ENCODE results near the gene ALDH1B1. TPM values are rescaled to one million over a fixed set of nuclear protein-coding genes. Genes with fewer than 3 reads are reported as not detected.

Gene ALDH1B1
- total and polyA plus RNA-seq, 2 of the 13 experiments (the other 11 are each of a cell fraction or from before 2014, with no cell fraction given): 45.1 to 125 TPM

DNA sequence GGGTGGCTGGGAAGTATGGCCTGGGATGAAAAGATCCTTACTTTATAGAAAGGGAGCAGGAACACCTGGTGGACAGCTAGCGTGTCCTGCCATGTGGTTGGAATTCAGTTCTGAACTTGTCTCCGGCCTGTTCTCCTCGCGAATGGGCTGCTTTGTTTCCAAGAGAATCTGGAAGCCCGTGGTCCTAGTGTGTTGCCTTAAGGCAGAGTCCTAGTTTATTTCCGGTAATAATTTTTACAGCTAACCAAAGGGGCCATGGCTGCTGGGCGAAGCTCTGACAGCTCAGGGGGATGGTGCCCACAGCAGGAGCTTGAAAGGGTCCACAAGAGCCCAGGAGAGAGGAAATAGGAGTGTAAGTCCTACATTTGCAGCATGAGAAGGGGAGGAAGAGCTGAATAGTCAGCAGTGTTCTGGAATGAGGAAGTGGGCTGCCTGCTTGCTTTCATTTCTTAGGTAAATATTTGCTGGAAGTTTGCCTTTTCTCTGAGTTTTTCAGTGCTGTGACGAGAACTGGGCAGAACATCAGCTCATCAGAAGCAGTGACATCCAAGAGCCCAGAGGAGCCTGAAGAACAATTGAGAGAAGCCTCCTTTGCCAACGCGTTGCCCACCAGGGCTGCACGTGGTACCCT, 44.8 kb downstream of the ALDH1B1 start (continued):
- TF ChIP-seq, protein P1, sequence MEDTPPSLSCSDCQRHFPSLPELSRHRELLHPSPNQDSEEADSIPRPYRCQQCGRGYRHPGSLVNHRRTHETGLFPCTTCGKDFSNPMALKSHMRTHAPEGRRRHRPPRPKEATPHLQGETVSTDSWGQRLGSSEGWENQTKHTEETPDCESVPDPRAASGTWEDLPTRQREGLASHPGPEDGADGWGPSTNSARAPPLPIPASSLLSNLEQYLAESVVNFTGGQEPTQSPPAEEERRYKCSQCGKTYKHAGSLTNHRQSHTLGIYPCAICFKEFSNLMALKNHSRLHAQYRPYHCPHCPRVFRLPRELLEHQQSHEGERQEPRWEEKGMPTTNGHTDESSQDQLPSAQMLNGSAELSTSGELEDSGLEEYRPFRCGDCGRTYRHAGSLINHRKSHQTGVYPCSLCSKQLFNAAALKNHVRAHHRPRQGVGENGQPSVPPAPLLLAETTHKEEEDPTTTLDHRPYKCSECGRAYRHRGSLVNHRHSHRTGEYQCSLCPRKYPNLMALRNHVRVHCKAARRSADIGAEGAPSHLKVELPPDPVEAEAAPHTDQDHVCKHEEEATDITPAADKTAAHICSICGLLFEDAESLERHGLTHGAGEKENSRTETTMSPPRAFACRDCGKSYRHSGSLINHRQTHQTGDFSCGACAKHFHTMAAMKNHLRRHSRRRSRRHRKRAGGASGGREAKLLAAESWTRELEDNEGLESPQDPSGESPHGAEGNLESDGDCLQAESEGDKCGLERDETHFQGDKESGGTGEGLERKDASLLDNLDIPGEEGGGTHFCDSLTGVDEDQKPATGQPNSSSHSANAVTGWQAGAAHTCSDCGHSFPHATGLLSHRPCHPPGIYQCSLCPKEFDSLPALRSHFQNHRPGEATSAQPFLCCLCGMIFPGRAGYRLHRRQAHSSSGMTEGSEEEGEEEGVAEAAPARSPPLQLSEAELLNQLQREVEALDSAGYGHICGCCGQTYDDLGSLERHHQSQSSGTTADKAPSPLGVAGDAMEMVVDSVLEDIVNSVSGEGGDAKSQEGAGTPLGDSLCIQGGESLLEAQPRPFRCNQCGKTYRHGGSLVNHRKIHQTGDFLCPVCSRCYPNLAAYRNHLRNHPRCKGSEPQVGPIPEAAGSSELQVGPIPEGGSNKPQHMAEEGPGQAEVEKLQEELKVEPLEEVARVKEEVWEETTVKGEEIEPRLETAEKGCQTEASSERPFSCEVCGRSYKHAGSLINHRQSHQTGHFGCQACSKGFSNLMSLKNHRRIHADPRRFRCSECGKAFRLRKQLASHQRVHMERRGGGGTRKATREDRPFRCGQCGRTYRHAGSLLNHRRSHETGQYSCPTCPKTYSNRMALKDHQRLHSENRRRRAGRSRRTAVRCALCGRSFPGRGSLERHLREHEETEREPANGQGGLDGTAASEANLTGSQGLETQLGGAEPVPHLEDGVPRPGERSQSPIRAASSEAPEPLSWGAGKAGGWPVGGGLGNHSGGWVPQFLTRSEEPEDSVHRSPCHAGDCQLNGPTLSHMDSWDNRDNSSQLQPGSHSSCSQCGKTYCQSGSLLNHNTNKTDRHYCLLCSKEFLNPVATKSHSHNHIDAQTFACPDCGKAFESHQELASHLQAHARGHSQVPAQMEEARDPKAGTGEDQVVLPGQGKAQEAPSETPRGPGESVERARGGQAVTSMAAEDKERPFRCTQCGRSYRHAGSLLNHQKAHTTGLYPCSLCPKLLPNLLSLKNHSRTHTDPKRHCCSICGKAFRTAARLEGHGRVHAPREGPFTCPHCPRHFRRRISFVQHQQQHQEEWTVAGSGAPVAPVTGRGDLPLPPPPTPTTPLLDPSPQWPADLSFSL (CRISPR knock-in tag; IDR thresholded peaks at IDR 0.05): peak; percentile 41; the same call in 1 of the 2 replicates
- TF ChIP-seq, protein P2, sequence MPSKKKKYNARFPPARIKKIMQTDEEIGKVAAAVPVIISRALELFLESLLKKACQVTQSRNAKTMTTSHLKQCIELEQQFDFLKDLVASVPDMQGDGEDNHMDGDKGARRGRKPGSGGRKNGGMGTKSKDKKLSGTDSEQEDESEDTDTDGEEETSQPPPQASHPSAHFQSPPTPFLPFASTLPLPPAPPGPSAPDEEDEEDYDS (CRISPR knock-in tag; IDR thresholded peaks at IDR 0.05): peak; percentile 37; the same call in 1 of the 2 replicates
- TF ChIP-seq KLF11 (CRISPR knock-in tag; IDR thresholded peaks at IDR 0.05) (no peak), WIZ (CRISPR knock-in tag; IDR thresholded peaks at IDR 0.05) (0 out of 2 replicates have a peak, but pooled peaks have one; percentile 6), ZNF615 (CRISPR knock-in tag; IDR thresholded peaks at IDR 0.05; ENCODE audit: borderline replicate concordance) (0 out of 2 replicates have a peak, but pooled peaks have one; percentile 62), SALL1 (CRISPR knock-in tag; IDR thresholded peaks at IDR 0.05) (peak; percentile 84), ZNF317 (CRISPR knock-in tag; IDR thresholded peaks at IDR 0.05) (peak; percentile 74), KMT2A (CRISPR knock-in tag; IDR thresholded peaks at IDR 0.05) (no peak), KDM2A (CRISPR knock-in tag; IDR thresholded peaks at IDR 0.05; ENCODE audit: borderline replicate concordance, low read depth) (peak; percentile 27; the same call in 1 of the 2 replicates), BCL6 (CRISPR knock-in tag; IDR thresholded peaks at IDR 0.05) (peak; percentile 63; the same call in 1 of the 2 replicates), MAZ (IDR thresholded peaks at IDR 0.05; ENCODE audit: borderline replicate concordance, low read depth, low read length) (no peak), MAZ (CRISPR knock-in tag; IDR thresholded peaks at IDR 0.05; ENCODE audit: low read depth) (no peak)
- TF ChIP-seq, protein P3, sequence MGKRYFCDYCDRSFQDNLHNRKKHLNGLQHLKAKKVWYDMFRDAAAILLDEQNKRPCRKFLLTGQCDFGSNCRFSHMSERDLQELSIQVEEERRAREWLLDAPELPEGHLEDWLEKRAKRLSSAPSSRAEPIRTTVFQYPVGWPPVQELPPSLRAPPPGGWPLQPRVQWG (CRISPR knock-in tag; IDR thresholded peaks at IDR 0.05; ENCODE audit: borderline replicate concordance, low read depth): no peak
- TF ChIP-seq, protein P4, sequence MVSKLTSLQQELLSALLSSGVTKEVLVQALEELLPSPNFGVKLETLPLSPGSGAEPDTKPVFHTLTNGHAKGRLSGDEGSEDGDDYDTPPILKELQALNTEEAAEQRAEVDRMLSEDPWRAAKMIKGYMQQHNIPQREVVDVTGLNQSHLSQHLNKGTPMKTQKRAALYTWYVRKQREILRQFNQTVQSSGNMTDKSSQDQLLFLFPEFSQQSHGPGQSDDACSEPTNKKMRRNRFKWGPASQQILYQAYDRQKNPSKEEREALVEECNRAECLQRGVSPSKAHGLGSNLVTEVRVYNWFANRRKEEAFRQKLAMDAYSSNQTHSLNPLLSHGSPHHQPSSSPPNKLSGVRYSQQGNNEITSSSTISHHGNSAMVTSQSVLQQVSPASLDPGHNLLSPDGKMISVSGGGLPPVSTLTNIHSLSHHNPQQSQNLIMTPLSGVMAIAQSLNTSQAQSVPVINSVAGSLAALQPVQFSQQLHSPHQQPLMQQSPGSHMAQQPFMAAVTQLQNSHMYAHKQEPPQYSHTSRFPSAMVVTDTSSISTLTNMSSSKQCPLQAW (CRISPR knock-in tag; IDR thresholded peaks at IDR 0.05): peak; percentile 61
- TF ChIP-seq, protein P5, sequence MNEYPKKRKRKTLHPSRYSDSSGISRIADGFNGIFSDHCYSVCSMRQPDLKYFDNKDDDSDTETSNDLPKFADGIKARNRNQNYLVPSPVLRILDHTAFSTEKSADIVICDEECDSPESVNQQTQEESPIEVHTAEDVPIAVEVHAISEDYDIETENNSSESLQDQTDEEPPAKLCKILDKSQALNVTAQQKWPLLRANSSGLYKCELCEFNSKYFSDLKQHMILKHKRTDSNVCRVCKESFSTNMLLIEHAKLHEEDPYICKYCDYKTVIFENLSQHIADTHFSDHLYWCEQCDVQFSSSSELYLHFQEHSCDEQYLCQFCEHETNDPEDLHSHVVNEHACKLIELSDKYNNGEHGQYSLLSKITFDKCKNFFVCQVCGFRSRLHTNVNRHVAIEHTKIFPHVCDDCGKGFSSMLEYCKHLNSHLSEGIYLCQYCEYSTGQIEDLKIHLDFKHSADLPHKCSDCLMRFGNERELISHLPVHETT (CRISPR knock-in tag; conservative IDR thresholded peaks at IDR 0.05): no peak
- TF ChIP-seq, protein P6, sequence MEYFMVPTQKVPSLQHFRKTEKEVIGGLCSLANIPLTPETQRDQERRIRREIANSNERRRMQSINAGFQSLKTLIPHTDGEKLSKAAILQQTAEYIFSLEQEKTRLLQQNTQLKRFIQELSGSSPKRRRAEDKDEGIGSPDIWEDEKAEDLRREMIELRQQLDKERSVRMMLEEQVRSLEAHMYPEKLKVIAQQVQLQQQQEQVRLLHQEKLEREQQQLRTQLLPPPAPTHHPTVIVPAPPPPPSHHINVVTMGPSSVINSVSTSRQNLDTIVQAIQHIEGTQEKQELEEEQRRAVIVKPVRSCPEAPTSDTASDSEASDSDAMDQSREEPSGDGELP (IDR thresholded peaks at IDR 0.05; ENCODE audit: borderline replicate concordance, low read depth): peak; percentile 70; the same call in 1 of the 2 replicates
- TF ChIP-seq, protein P7, sequence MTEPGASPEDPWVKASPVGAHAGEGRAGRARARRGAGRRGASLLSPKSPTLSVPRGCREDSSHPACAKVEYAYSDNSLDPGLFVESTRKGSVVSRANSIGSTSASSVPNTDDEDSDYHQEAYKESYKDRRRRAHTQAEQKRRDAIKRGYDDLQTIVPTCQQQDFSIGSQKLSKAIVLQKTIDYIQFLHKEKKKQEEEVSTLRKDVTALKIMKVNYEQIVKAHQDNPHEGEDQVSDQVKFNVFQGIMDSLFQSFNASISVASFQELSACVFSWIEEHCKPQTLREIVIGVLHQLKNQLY (CRISPR knock-in tag; IDR thresholded peaks at IDR 0.05): peak; percentile 31; the same call in 1 of the 2 replicates

Data from HepG2 (cell line).